ENCODE results near the gene SERP2.

The SERP2 gene

DNA sequence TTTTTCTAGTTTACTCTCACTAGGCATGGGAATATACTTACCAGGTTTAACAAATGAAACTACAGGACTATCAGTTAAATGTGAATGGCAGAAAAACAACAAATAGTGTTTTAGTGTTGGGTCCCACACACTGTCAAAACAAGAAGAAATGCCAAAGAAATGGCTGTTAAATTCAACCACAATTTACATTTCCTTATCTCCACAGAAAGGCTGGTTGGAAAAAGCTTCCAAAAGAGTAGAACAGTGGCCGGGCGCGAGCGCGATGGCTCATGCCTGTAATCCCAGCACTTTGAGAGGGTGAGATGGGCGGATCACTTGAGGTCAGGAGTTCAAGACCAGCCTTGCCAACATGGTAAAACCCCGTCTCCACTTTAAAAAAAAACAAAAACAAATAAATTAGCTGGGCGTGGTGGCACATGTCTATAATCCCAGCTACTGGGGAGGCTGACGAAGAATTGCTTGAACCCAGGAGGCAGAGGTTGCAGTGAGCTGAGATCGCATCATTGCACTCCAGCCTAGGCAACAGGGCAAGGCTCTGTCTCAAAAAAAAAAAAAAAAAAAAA lies 66.5 kb downstream of the SERP2 start:
- in situ Hi-C loops (cut with HindIII; ENCODE audit: low sequenced_read_pairs), result loop anchor here (25.0 kb wide), 1 partner anchor 403 kb away; no protein-coding TSS in a partner anchor
- no peak overlapping the region for H3K4me3 ChIP-seq (ENCODE audit: low read depth, low read length)
- TF ChIP-seq, protein P1, sequence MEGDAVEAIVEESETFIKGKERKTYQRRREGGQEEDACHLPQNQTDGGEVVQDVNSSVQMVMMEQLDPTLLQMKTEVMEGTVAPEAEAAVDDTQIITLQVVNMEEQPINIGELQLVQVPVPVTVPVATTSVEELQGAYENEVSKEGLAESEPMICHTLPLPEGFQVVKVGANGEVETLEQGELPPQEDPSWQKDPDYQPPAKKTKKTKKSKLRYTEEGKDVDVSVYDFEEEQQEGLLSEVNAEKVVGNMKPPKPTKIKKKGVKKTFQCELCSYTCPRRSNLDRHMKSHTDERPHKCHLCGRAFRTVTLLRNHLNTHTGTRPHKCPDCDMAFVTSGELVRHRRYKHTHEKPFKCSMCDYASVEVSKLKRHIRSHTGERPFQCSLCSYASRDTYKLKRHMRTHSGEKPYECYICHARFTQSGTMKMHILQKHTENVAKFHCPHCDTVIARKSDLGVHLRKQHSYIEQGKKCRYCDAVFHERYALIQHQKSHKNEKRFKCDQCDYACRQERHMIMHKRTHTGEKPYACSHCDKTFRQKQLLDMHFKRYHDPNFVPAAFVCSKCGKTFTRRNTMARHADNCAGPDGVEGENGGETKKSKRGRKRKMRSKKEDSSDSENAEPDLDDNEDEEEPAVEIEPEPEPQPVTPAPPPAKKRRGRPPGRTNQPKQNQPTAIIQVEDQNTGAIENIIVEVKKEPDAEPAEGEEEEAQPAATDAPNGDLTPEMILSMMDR (IDR thresholded peaks at IDR 0.05; ENCODE audit: low read depth, low read length, missing control alignments), result no peak
- DNase-seq (ENCODE audit: low read depth), result no peak

All from astrocyte of the cerebellum (primary cell).